ENCODE data around the gene CNGA4.

GRCh38 chr11:6240139-6240538 lies 1.2 kb downstream of the CNGA4 start:
- TF ChIP-seq CTCF (IDR thresholded peaks at IDR 0.05; ENCODE audit: low read length) = no peak
- no peak for TF ChIP-seq EZH2phosphoT487 (IDR thresholded peaks at IDR 0.05; ENCODE audit: low read length)
